ENCODE measurements around the gene ANKRD9. TPM values are rescaled to one million over a fixed set of nuclear protein-coding genes. Genes with fewer than 3 reads are reported as not detected.
A peak's percentile ranks its signal among the peaks of the same experiment; 100 is the strongest.

ANKRD9 gene
- total and polyA plus RNA-seq, 10 of the 15 experiments (the other 5 are each of a cell fraction or from before 2014, with no cell fraction given): 0.03 to 3.6 (median 0.49) TPM

DNA sequence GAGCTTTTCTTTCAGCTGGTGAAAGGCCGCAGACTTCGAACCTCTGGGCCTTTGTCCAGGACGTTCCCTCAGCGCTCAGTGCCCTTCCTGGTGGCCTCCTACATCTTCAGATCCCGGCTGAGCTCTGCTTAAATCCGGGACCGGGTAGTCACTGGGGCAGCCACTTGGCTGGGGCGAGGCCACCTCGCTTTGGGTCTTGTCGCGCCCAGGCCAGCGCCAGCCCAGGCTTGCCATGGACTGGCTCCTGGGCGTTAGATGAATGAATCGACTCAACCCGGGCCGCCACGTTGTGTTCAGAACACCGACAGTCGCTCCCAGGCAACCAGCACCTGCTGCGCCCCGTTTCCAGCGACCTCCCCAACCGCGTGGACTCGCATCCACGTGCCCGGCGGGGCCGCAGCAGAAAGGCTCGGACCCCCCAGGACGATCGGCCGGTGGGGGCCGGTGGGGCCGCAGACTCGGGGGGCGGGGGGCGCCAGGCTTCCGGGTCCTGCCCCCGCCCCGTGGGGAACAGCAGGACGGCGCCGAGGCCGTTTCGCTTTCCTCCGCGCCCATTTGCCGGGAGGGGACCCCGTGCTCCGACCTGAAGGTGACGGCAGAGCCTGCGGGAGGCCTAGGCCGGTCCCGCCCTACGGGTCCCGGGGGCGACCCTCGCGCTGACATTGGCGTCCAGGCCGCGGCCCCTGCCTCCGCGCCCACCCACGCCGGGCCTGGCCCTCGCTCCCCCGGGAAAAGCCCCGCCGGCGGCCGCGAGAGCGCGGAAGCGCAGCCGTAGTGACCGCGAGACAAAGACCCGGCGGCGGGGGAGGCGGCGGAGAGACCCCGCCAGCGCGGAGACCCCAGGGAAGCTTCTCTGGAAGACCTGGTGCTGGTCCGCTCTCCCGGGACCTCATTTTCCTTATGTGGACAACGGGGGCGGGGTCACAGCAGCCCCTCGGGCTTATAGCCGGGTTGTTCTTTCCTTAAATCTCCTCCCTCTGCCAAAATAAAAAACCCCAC, 45.5 kb upstream of the ANKRD9 start (continued):
- TF ChIP-seq ZNF687 (IDR thresholded peaks at IDR 0.05): peak; percentile 50; the same call in 1 of the 2 replicates
- TF ChIP-seq ETV6 (conservative IDR thresholded peaks at IDR 0.05 in 1 of 2, IDR thresholded peaks at IDR 0.05 in 1 of 2; ENCODE audit: borderline replicate concordance in 1 of 2, low read depth in 1 of 2): no peak
- TF ChIP-seq IKZF2 (IDR thresholded peaks at IDR 0.05): 0 out of 4 replicates have a peak, but pooled peaks of 1 of the 2 experiments have one; percentile 15

GRCh38 chr14:102551995-102552705, 42.6 kb upstream of the ANKRD9 start:
- 63% methylated on average over 13 of the region's 14 CpGs for WGBS (ENCODE audit: insufficient coverage, insufficient replicate concordance, low lambda C conversion rate, missing lambda C conversion rate)
- RAD21 ChIA-PET (ENCODE audit: unreplicated experiment): no interaction called here
- SMC1A ChIA-PET (ENCODE audit: uncharacterized antibody, unreplicated experiment): no interaction called here
- Histone ChIP-seq H2AFZ (ENCODE audit: control insufficient read depth, low read depth, low read length) (no peak overlapping the region), H3K79me2 (ENCODE audit: control insufficient read depth, insufficient read depth, low read length) (no peaks in the 10 kb centered on the region), H3K4me2 (ENCODE audit: control insufficient read depth, insufficient read depth) (no peak overlapping the region), H4K20me1 (ENCODE audit: control insufficient read depth, insufficient read depth) (no peaks in the 10 kb centered on the region), H3K36me3 (ENCODE audit: control insufficient read depth in 2 of 2, insufficient read depth in 2 of 2, low read length in 1 of 2) (no peaks in the 10 kb centered on the region), H3K4me1 (ENCODE audit: control insufficient read depth, insufficient read depth, low read length) (no peaks in the 10 kb centered on the region), H3K9ac (ENCODE audit: control insufficient read depth, insufficient read depth, low read length) (no peak overlapping the region), H3K27me3 (replicated peaks in 1 of 2; ENCODE audit: control insufficient read depth in 2 of 2, insufficient read depth in 2 of 2, low read length in 1 of 2) (no peaks in the 10 kb centered on the region), H3K27ac (ENCODE audit: control insufficient read depth, insufficient read depth) (no peak overlapping the region), H3K9me3 (replicated peaks; ENCODE audit: control insufficient read depth, insufficient read depth, low read length) (no peaks in the 10 kb centered on the region; the same call in 2 of the 3 replicates), H3K4me3 (no peak overlapping the region)
- DNase-seq (ENCODE audit: low read depth, low spot score) (no peak), ATAC-seq (no peak), FAIRE-seq (no peak)
- in situ Hi-C loops (cut with MboI) (no loop called here), intact Hi-C loops (cut with micrococcal nuclease; ENCODE audit: unreplicated experiment) (no loop called here)
- no TSS peak for BruUV-seq (replicated peaks)
- peak in 1 of 2 experiments; percentile 34; a peak in 1 of 3 replicates for TF ChIP-seq EGR1 (IDR thresholded peaks at IDR 0.05; ENCODE audit: borderline replicate concordance in 1 of 2, low read depth in 2 of 2, low read length in 2 of 2)
- TF ChIP-seq, protein P1, sequence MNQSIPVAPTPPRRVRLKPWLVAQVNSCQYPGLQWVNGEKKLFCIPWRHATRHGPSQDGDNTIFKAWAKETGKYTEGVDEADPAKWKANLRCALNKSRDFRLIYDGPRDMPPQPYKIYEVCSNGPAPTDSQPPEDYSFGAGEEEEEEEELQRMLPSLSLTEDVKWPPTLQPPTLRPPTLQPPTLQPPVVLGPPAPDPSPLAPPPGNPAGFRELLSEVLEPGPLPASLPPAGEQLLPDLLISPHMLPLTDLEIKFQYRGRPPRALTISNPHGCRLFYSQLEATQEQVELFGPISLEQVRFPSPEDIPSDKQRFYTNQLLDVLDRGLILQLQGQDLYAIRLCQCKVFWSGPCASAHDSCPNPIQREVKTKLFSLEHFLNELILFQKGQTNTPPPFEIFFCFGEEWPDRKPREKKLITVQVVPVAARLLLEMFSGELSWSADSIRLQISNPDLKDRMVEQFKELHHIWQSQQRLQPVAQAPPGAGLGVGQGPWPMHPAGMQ (IDR thresholded peaks at IDR 0.05; ENCODE audit: borderline replicate concordance): no peak
- CTCF ChIA-PET: no interaction called here
- POLR2A ChIA-PET: no interaction called here

Data from GM12878 (cell line).